DMS79 treated with DMSO at 0.1 percent for 48 hours (cell line): Measurements from ENCODE around the gene CADM2.
"Not testable (repeated sequence)": the region's sequence is repeated elsewhere in the genome, so short reads cannot be mapped to it uniquely, and the experiment has no call there.

Experiments
- DNase-seq: peaks from one replicate; lab custom pipeline; 2025; lab: John Stamatoyannopoulos, UW

CADM2 gene

DNA sequence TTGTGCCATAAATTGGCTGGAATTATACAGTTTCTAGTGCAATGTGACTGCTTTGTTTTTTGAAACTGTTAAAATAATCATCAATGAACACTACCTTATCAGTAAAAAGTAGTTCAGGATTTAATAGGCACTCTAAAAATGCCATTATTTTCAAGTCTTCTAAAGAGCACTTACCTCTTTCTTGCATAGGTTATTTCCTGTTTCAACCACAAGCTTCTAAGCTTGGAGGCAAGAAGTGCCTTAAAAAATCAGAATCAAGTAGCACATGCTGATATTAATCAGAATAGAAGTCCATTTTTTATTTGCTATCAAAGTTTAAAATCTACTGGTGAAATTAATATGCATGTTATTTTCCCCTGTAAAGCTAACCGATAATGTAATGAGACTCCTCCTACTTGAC, 991.6 kb downstream of the CADM2 start:
- DNase-seq: no peak

DNA sequence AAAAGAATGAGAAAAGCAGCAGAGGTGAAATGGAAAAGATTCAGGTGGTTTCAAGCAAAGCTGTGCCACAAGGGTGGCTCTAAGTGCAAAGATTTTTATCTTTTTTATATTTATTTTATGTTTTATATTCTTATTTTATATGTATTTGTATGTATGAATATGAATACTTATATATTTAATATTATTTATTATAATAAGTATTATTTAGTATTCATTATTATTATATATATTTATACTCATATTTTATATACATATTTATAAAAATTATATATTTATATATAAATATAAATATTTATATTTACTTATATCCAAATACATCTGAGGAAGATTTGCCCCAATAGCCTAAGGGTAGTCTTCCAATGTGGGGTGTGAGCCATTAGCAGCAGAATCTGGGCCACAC, 1002.0 kb downstream of the CADM2 start:
- no peak for DNase-seq

DNA sequence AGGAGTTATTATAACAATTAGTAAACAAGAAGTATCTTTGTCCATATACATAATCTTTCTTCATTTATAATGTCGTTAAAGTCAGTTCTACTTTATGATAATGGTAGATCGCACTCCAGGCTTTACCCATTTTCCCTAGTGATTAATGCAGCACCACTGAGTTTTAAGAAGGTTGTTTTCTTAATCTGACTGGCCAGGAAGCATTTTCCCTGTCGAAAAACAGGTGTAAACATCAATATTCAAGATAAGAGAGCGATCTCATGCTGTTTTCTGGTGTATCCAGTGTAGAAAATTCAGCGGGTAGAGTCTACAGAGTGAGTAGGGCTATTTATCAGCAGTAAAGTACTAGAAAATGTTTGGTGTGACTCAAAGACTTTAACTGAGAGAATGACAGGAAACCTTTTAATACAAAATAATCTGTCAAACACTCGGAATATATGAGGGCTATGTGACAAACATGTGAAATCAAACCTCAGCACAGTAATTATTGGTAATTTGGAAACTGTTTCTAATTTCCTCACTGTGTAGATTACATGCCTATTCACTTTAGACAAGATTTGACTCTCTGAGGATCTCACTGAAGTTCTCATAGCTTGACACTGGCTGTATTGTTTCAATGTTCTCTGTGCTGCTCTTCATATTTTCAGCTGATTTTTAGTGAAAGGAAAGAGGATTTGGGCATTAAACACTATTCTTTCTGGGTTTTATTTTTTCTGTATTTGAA, 1019.0 kb downstream of the CADM2 start:
- DNase-seq: no peak

DNA sequence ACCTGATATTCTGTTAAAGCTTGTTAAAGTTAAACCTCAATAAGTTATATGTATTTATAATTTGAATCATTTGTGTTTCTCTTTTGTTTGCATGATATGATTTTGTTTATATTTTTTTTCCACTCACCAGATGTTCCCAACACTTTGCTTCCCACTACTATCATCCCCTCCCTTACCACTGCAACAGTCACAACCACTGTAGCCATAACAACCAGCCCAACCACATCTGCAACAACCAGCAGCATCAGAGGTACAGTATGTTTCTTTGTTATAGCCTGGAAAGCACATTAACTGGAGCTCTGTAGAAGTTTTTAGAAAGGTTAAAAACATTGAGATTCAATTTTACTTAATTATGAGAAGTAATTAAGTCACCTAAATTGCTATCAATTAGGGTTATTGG, 1020.2 kb downstream of the CADM2 start:
- DNase-seq: no peak

GRCh38 chr3:85989581-85989980, 1030.8 kb downstream of the CADM2 start:
- DNase-seq: not testable (repeated sequence)

DNA sequence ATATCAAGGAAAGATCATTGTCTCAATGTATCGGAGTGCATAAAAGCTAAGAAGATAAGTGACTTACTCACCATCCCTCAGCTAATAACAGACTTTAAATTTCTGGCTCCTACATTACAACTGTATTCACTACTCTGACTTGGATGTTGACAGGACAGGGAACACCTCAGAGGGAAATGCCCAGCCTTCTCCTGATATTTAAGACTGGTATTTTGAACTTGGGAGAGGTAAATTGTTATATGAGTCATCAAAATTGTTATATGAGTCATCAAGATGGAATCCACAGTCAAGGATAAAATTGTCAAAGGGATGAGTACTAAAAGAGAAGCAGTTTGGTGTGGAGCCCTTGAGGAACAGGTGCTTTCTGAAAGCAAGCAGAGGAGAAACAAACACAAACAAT, 1070.8 kb downstream of the CADM2 start:
- DNase-seq: no peak

DNA sequence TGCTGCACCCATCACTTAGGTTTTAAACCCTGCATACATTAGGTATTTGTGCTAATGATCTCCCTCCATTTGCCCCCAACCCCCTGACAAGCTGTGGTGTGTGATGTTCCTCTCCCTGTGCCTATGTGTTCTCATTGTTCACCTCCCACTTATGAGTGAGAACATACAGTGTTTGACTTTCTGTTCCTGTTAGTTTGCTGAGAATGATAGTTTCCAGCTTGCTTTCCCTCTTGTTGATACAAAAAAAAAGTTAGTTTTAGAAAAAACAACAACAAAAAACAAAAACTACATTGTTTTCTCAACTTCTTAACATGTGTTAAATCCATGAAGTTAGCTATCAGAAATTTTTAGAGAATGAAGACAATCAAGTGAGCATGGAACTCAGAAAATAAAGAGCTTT, 1079.1 kb downstream of the CADM2 start:
- DNase-seq: no peak

- no peak for DNase-seq
Measured at GRCh38 chr3:86046436-86047136, 1087.8 kb downstream of the CADM2 start.

DNA sequence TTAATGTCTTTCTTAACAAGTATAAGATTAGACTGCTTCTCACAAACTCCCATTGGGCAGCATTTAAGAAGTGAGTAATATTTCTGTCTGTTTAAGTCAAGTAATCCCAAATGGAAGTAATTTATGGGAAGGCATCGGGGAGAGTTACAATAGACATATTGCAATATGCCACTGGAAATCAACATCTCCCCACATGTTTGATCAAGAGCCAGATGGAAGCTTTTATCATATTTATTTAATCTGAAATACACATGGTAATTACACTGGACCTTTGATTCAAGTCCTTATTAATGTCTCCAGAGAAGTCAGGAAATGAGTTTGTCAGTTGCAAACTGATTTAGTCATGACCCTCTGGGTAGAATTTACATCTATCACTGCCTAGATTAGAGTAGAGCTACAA, 1088.4 kb downstream of the CADM2 start:
- DNase-seq: no peak

- DNase-seq: no peak
Measured at GRCh38 chr3:86051058-86051457, 1092.3 kb downstream of the CADM2 start.

DNA sequence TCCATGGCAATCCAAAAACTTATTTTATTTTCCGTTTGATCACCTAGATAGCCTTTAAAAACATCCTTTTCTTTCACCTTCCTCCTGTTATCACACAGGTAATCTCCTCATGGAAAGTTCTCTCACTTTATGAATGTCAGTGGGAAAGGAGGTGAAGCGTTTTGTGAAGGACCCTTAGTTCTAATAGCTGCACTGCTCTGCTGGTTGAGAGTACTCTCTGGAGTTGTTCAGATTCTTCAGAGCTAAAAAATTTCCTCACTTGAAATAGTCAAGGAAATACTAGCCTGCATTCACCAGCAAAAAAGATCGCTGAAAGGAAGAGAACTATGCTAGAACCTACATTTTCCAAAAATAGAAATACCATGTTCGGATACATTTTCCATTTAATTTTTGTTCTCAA, 1097.2 kb downstream of the CADM2 start:
- no peak for DNase-seq

DNA sequence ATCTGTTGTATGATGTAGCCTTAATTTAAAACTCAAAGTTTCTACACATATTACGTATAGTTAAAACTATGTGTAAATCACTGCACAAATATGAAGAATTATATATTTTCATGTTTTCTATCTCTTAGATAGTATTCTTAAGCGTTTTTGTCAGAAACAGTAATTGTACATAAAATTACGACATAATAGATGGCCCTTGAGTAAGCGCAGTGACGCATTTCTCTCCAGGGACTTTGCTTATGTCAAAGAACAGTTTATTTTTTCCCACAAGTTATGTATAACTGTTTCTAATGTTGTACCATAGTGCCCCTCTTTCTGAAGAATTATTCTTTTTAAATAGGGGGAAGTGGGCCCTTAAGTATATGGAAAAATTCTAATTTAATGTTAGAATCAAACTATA, 1098.2 kb downstream of the CADM2 start:
- no peak for DNase-seq

- DNase-seq: no peak
Measured at GRCh38 chr3:86073799-86074198, 1115.0 kb downstream of the CADM2 start.

GRCh38 chr3:86087160-86087871, 1128.5 kb downstream of the CADM2 start:
- no peak for DNase-seq

- no peak for DNase-seq
Measured at GRCh38 chr3:86104154-86104553, 1145.4 kb downstream of the CADM2 start.

DNA sequence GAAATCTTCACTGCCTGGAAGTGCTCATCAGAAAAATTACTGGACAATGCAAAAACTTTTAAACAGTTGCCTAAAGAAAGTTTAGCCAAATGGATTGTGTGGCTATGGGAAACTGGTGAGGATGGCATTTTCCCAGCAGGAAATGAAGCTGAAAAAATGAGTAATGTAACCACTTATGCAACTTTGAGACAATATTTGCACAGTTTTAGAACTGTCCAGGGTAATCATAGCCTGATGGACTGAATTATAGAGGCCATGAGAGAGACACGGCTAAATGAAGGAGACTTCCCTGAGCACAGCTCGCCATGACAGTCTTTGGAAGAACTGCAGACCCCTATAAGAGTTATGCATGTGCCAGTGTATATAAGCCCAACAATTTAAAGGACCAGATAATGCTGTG, 1150.6 kb downstream of the CADM2 start:
- no peak for DNase-seq
